GM21737 (cell line): ENCODE data around the gene NOL4L.
A peak's percentile ranks its signal among the peaks of the same experiment; 100 is the strongest.

Experiments used
- ATAC-seq: cut with Tn5 transposase; IDR thresholded peaks from one replicate; pipeline ENCODE4 v1.9.1; 2021; ENCODE audit warnings: mild to moderate bottlenecking, moderate library complexity; ENCODE audit not compliant: unreplicated experiment

Gene NOL4L

DNA sequence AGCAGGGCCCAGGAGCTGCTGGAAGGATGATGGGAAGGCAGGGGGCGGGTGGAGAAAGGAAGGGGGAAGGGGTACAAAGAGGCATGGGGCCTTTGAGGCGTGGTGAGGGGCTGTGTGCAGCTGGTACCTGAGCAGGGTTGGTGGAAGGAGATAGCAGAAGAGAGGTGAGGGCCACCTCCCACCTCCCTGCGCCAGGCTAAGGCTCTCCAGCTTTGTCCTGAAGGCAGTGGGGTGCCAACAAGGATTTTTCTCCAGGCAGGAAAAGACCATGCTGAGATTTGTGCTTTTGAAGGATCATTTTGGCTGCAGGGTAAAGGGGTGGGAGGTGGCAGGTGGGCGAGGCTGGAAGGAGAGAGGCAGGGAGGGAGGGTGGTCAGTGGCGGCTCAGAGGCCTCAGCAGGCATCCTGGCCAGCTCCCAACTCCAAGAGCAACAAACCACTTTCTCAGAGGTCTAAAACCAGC, 40.8 kb downstream of the NOL4L start:
- ATAC-seq = no peak

GRCh38 chr20:32543570-32544259, 41.4 kb downstream of the NOL4L start:
- no peak for ATAC-seq

DNA sequence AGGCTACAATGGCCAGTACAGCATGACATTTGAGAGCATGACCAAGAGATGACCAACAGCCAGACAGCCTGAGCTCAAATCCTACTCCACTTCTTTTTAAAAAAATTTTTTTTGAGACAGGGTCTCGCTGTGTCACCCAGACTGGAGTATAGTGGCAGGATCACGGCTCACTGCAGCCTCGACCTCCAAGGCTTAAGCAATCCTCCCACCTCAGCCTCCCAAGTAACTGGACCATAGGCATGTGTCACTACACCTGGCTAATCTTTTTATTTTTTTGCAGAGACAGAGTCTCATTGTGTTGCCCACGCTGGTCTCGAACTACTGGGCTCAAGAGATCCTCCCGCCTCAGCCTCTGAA, 42.9 kb downstream of the NOL4L start:
- no peak for ATAC-seq

GRCh38 chr20:32541323-32542258, 43.5 kb downstream of the NOL4L start:
- ATAC-seq = no peak

DNA sequence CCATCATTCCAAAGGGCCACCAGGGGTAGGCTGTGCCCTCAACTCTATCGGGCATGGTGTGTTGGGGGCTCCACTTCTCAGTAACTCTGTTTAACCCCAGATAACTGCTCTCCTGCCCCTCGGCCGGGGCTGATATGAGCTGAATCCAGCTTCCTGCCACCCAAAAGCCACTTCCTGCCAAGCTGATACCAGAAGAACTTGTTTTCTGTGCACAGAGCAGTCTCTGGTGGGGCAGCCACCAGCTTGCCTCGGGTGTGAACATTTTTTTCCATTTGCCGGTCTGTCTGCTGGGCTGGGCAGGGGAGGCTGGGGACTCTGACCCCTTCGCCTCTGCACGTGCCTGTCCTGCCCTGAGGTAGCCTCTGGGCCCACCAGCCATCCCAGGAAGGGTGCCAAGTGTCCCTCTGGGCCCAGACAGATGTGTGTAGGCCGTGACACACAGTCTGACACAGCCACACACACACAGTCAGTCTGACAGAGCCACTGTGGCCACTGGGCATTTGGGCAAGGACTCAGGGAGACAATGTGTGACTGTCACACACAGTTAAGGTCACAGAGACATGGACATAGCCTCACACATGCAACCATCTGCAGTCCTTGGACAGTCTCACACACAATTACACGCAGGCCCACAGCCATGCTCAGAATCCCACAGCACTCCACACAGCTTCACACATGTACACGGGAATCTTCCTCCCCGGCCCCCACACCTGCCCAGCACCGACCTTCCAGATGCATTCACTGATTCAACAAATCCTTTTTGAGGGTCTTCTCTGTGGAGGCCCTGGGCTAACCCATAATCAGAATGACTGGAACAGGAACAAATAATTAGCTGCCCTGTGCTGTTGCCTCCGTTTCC, 45.1 kb downstream of the NOL4L start:
- no peak for ATAC-seq

DNA sequence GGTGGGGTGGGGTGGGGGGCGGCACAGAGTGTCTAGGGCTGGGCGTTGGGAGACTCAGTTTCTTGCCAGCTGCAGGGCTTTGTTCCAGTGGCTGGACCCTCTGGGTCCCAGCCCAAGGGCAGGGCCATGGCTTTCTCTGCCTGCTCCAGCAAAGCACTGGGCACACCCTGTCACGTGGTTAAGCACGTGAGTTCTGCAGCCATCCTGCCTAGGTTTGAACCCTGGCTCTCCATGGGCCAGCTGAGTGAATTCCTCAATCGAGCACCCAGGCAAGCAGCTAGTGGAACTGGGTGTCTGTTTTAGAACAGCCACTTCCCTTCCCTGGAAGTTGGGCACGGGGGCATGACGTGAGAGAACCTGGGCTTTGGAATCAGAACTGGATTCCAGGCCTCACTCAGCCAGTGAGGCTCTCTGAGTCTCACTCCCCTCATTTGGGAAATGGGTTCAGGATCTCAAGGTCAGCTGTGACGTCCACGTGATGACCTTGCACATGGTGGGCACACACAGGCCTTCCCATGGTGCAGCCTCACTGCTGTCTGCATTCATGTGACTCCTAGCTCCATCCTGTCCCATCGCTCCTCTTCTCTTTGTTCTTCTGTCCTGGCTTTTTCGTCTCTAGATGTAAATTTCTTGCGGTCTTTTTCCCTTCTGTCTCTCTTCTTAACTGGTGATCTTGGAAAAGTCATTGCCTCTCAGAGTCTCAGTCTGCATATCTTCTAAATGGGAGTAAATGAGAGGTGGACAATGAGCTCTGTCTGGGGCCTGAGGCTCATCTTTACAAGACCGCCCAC, 45.9 kb downstream of the NOL4L start:
- ATAC-seq = no peak

DNA sequence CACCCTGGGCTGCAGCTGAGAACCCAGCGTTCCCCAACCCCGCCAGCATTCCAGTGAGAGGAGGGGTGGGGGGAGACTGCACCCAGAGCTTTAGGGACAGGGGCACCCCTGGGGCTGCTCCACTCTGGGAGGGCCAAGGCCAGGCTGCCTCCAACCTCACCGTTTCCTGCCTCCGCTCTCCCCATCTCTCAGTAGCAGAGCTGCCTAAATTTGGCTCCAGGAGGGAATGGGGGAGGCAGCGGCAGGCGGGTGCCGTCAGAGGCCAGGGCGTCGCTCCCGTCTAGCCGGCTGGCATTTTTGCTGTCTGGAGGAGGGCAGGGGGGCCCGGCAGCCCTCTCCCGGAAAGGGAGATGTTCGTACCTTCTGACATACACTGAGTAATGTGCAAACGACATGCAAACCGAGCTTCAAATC, 46.6 kb downstream of the NOL4L start:
- no peak for ATAC-seq

DNA sequence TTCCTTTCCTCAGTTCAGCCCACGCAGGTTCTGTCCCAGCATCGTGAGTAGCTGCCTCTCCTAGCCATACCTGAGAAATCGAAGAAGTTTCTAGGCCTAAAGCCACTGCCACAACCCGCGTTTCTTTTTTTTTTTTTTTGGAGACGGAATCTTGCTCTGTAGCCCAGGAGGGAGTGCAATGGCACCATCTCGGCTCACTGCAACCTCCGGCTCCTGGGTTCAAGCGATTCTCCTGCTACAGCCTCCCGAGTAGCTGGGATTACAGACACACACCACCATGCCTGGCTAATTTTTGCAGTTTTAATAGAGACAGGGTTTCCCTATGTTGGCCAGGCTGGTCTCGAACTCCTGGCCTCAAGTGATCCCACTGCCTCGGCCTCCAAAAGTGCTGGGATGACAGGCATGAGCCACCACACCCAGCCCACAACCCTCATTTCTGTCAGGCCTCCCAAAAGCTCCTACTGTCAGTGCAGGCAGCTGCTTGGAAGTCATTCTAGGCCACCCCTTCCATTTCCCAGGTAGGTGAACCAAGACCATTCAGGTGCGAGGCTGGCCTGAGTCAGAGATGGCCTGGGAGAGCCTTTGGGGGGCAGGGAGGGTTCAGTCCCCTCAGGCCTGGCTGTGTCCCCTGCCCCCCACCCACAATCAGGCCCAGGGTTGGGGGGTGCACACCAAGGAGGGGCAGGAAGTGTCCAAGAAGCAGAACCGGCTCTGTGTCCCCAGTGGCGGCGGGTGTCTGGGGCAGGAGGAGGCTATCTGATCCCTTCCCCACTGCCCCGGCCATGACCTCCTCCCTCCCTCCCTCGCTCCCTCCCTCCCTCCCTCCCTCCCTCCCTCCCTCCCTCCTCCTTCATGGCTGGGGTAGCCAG, 47.2 kb downstream of the NOL4L start:
- no peak for ATAC-seq

DNA sequence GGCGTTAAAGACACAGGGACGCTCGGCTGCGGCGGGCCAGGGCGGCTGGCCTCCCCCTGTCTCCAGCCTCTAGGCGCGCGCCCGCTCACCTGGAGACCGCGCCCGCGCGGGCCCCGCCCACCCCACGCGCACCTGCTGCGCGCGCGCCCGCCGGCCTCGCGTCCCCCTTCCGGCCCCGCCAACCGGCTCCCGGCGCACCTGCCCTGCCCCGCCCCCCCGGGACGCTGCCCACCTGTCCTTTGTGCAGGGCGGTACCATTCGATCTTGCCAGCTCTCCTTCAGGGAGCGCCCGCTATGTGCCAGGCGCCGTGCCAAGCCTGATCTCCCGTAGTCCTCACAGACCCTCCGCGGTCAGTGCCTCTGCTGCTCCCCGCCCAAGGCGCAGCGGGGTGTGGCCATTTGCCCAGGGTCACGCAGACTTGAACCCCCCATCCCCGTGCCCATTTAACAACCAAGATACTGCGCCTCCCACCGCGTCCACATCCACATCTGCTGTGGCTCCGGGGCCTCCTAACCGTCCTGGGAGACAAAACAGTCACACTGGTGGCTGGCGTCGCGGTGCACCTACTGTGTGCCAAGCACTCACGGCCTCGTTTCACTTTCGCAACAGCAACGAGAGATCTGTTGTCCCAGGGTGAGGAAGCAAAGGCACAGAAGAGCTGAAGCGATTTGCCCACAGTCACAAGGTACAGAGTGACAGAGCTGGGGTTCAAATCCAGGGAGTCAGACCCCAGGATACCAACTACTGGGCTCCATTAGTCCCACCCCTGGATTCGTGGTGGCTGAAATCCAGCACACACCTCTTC, 48.1 kb downstream of the NOL4L start:
- peak; percentile 14 for ATAC-seq

GRCh38 chr20:32535953-32536823, 48.9 kb downstream of the NOL4L start:
- ATAC-seq = peak; percentile 43

DNA sequence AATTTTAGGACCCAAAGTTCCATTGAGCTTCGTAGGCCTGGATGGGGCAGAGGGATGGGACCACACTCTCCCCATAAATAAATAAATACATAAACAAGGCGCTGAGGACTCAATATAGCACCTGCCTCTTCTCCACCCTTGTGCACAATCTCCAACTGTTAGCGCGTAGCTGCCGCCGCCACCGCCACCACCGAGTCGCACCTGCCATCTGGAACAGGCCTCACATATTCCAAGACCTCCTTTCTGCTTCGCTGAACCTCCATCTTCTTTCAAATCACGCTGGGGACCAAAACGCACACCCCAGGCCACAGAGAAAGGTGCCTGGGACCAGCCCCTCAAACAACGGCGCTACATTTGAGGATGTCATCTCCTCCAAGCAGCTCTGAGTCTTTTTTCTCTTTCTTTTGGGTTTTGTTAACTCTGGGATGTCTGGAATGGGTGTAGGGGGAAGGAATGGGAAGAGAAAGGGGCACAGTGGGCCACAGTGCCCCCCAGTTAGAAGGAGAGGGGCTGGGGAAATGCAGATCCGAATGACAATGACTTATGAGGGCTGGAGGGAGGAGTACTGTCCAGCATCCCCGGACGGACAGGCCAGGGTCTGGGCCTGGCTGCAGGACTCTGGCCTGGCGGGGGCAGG, 49.7 kb downstream of the NOL4L start:
- ATAC-seq = no peak

DNA sequence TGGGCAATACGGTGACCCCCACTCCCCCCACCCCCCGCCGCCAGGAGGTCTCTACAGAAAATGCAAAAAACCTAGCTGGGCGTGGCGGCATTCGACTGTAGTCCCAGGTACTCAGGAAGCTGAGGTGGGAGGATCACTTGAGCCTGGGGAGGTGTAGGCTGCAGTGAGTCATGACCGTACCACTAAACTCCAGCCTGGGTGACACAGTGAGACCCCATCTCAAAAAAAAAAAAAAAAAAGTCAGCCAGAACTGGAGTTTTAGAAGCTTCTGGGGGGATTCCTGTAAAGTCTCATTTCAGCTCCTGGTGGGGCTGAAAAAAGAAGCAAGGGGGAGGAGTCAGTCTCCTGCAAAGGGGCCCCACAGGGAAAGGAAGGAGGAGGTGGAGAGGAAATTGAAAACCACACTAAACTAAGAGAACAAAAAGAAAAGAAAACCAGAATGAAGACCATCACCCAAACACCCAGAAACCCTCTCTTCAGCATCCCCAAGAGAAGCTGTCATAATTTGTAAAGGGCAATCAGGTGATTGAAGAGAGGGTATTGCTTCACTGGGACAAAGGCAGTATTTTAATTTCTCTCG, 50.4 kb downstream of the NOL4L start:
- ATAC-seq = no peak

DNA sequence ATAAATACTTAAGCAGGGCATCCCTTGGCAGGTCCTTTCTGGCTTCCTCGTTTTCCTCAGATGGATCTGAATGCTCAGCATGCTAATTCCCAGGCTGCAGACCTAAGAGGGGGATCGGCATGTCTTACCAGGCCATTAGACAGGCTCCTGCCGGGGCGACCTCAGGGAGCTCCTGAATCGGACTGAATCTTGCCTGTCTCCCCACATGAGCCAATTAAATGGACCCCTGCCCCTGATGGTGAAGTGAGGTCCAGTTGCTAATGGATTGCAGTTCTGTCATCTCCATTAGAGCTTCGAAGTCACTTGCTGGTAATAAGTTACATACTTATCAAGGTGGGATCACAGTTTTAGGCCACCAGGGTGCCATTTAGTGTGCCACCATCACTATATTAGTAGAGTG, 51.4 kb downstream of the NOL4L start:
- no peak for ATAC-seq

GRCh38 chr20:32532246-32532645, 52.9 kb downstream of the NOL4L start:
- ATAC-seq = no peak

DNA sequence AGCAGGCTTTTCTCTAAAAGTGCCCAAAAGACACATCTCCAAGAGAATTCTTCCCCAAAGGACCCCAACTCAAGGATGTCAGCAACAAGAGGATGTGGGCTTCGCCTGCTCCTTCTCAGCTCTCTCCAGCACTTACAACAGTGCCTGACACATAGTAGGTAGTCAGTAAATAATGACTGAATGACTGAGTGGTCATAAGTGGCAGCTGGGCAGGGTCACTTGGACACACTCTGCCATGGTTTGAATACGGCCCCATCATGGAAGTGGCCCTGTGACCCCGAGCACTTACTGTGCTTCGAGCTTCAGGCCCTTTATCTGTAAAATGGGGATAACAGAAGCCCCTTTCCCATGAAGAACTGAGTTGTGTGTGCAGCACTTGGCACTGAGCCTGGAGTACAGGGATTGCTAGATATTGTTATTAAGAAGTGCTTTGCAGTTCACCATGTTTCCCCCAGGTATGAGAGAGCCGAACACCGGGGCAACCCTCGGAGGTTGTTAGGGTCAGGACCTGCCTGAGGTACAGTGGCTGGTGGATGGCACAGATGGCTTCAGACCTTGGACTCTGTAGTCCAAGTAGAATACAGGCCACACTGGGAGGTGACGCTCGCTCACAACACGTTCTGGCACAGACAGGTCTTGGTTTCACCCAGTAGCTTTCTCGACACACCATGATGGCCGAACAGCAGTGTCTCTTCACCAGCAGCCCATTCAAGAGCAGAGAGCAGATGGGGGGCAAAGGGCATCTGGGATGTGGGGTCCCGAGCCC, 56.0 kb downstream of the NOL4L start:
- no peak for ATAC-seq
